HCT116 (cell line): ENCODE results near the gene CCDC172.

ENCODE experiments used
- CEBPB ChIP-seq: IDR thresholded peaks from 2 replicates; pipeline ENCODE4 v1.6.1; 2012; ENCODE audit warnings: low read depth
- CTCF ChIP-seq, 3 experiments: fragments of 200-600 bp in 1 of 3; sonication (generic) in 1 of 3; IDR thresholded peaks in 2 of 3; conservative IDR thresholded peaks in 1 of 3; 2 replicates each; pipeline ENCODE4 v1.5.1; 2012 to 2017; ENCODE audit warnings: low read depth in 2 of 3, low read length in 2 of 3, antibody characterized with exemption in 1 of 3, borderline replicate concordance in 1 of 3, control low read depth in 1 of 3, mild to moderate bottlenecking in 1 of 3, mixed read lengths in 1 of 3, mixed run types in 1 of 3, moderate library complexity in 1 of 3; ENCODE audit not compliant: insufficient read depth in 1 of 3
- EZH2 ChIP-seq: fragments of 200-600 bp; sonication (generic); IDR thresholded peaks from 2 replicates; pipeline ENCODE4 v1.6.1; 2017; ENCODE audit warnings: antibody characterized with exemption, mixed run types
- EZH2phosphoT487 ChIP-seq: fragments of 200-600 bp; IDR thresholded peaks from 2 replicates; pipeline ENCODE4 v1.6.1; 2018; ENCODE audit warnings: antibody characterized with exemption, borderline replicate concordance
- JUND ChIP-seq: IDR thresholded peaks from 2 replicates; pipeline ENCODE4 v1.6.1; 2012
- YY1 ChIP-seq: IDR thresholded peaks from 2 replicates; pipeline ENCODE4 v1.6.1; 2011; ENCODE audit warnings: low read length, low read depth, moderate library complexity, mild to moderate bottlenecking; ENCODE audit not compliant: insufficient replicate concordance; ENCODE audit errors: extremely low read depth
- TF ChIP-seq, protein P1 (sequence below): IDR thresholded peaks from 2 replicates; pipeline ENCODE4 v1.6.1; 2012; ENCODE audit warnings: low read depth

- TF ChIP-seq CTCF (IDR thresholded peaks at IDR 0.05 in 2 of 3, conservative IDR thresholded peaks at IDR 0.05 in 1 of 3; ENCODE audit: borderline replicate concordance in 1 of 3, insufficient read depth in 1 of 3, low read depth in 2 of 3, low read length in 2 of 3) (no peak), JUND (no peak), YY1 (no peak), EZH2 (no peak), EZH2phosphoT487 (no peak), CEBPB (no peak)
- TF ChIP-seq, protein P1, sequence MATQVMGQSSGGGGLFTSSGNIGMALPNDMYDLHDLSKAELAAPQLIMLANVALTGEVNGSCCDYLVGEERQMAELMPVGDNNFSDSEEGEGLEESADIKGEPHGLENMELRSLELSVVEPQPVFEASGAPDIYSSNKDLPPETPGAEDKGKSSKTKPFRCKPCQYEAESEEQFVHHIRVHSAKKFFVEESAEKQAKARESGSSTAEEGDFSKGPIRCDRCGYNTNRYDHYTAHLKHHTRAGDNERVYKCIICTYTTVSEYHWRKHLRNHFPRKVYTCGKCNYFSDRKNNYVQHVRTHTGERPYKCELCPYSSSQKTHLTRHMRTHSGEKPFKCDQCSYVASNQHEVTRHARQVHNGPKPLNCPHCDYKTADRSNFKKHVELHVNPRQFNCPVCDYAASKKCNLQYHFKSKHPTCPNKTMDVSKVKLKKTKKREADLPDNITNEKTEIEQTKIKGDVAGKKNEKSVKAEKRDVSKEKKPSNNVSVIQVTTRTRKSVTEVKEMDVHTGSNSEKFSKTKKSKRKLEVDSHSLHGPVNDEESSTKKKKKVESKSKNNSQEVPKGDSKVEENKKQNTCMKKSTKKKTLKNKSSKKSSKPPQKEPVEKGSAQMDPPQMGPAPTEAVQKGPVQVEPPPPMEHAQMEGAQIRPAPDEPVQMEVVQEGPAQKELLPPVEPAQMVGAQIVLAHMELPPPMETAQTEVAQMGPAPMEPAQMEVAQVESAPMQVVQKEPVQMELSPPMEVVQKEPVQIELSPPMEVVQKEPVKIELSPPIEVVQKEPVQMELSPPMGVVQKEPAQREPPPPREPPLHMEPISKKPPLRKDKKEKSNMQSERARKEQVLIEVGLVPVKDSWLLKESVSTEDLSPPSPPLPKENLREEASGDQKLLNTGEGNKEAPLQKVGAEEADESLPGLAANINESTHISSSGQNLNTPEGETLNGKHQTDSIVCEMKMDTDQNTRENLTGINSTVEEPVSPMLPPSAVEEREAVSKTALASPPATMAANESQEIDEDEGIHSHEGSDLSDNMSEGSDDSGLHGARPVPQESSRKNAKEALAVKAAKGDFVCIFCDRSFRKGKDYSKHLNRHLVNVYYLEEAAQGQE, result no peak
Measured at GRCh38 chr10:116298586-116298985, 25.7 kb upstream of the CCDC172 start.
